HuH-7 (cell line): ENCODE results near the gene ARCN1.
"Not testable (repeated sequence)": the region's sequence is repeated elsewhere in the genome, so short reads cannot be mapped to it uniquely, and the experiment has no call there.

ENCODE experiments used
- DNase-seq: peaks from one replicate; pipeline ENCODE4 v3.0.0; 2011; ENCODE audit warnings: low spot score

Gene ARCN1

DNA sequence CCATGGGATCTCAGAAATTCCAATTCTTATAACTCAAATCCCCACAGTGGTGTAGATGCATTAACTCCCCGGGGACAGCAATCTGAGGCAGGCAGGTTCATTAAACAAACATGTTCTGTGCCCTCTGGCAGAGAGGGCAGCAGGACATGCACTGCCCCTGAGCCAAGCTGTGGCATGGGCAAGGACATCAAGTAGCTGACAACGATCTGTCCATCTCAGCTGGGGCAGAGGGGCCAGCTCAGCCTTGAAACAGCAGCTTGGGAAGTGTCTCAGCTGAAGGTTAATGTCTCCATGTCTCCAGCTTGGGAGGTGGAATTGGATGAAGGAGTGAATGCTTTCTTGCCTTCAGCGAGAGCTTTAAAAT lies 27.6 kb upstream of the ARCN1 start:
- no peak for DNase-seq

- no peak for DNase-seq
These were observed 26.7 kb upstream of the ARCN1 start for GRCh38 chr11:118545533-118545932.

GRCh38 chr11:118547132-118547531 lies 25.1 kb upstream of the ARCN1 start:
- DNase-seq, result no peak

DNA sequence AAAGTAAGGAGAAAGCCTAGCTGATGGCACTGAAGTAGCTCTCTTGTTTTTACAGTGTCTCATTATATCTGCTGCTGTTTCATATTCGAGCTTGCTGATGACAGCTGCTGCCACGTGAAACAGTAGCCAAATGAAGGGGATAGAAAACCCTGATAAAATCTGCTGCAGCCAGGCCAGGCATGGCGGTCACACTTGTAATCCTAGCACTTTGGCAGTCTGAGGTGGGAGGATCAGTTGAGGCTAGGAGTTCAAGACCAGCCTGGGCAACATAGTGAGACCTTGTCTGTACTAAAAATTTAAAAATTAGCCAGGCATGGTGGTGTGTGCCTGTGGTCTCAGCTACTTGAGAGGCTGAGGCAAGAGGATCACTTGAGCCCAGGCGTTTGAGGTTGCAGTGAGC lies 19.9 kb upstream of the ARCN1 start:
- no peak for DNase-seq

- no peak for DNase-seq
These were observed 11.4 kb upstream of the ARCN1 start for GRCh38 chr11:118560806-118561205.

GRCh38 chr11:118565051-118565450 lies 7.2 kb upstream of the ARCN1 start:
- DNase-seq, result no peak

GRCh38 chr11:118569670-118570069 lies 2.5 kb upstream of the ARCN1 start:
- no peak for DNase-seq

DNA sequence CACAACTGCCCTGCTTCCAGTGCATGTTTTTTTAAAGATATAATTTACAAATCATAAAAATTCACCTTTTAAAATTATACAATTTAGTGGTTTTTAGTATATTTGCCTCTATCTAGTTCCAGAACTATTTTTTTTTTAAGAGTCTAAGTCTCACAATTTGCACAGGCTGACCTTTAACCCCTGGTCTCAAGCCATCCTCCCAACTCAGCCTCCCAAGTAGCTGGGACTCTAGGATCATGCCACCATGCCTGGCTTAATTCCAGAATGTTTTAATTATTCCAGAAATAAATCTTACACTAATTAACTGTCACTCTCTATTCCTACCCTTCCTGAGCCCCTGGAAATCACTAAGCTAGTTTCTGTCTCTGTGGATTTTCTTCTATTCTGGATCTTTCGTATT lies 1.4 kb upstream of the ARCN1 start:
- no peak for DNase-seq

DNA sequence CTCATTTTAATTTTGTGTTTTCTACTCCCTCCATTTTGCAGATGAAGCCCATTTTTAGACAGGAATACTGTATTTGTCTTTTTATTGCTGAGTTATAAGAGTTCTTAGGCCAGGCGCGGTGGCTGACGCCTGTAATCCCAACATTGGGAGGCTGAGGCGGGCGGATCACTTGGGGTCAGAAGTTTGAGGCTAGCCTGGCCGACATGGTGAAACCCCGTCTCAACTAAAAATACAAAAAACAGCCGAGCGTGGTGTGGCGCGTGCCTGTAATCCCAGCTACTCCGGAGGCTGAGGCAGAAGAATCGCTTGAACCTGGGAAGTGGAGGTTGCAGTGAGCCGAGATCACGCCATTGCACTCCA lies 528 bp upstream of the ARCN1 start:
- DNase-seq, result not testable (repeated sequence)

DNA sequence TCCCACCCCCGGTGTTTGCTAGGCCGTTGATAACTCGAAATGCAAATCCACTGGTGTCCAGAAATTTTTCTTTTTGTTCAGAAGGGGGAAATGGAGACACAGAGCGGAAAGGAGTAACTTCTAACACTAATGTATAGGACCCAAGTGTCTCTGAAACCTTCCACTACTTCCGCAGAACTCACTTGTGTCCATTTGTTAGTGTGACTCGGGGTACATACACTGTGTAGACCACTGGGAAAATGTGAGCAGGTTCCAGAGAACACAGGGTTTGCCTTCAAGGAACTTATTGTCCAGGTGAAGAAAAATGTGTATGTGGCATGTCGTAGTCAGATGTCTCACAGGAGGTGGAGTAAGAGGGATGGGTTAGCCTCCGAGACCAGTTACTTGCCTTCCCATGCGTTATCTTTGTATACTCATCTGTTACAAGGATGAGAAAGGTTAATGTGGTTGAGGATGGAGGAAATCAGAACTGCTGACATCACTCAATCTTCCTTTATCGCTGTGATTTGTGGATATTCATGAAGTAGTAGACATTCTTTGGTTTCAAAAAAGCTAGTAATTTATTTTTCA lies 857 bp downstream of the ARCN1 start:
- peak; percentile 10 for DNase-seq

DNA sequence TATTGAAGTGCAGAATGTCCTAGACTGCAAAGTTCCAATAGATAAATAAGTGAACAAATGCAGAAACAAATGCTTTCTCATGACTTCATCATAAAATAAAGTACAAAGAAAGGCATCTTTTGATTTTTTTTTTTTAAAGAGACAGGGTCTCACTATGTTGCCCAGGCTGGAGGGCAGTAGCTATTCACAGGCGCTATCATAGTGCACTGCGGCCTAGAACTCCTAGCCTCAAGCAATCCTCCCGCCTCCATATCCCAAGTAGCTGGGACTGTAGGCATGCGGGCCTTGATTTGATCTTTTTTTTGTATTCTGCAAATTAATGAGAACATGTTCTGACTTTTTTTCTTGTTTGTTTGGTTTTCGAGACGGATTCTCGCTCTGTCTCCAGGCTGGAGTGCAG lies 2.4 kb downstream of the ARCN1 start:
- DNase-seq, result no peak

GRCh38 chr11:118577995-118578394 lies 5.8 kb downstream of the ARCN1 start:
- DNase-seq, result not testable (repeated sequence)

DNA sequence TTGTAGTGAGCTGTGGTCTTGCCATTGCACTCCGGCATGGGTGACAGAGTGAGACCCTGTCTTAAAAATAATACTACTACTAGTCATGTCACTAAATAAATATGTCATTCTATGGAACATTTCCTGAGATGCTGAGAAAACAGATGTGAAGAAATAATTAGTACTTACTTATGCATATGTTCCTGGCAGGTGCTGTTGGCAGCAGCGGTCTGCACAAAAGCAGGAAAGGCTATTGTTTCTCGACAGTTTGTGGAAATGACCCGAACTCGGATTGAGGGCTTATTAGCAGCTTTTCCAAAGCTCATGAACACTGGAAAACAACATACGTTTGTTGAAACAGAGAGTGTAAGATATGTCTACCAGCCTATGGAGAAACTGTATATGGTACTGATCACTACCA lies 8.8 kb downstream of the ARCN1 start:
- DNase-seq, result no peak

DNA sequence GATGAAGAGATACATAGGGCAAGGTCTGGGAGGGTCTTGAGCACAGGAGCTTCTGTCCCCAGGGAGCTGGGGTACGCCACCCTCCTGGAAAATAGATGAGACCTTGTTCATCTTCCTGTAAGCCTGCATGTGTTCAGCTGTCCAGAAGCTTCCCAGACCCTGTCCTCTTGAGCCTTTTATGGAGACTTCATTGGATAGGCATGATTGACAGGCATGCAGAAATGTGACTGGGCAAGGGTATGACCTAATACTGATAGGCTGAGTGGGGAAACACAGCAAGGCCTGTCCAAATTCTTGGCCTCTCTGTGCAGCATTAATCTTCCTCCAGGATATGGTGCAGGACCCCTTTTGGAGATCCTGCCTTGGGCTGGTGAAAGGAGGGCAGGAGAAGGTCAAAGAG lies 15.7 kb downstream of the ARCN1 start:
- no peak for DNase-seq

GRCh38 chr11:118592616-118593367 lies 20.6 kb downstream of the ARCN1 start:
- no peak for DNase-seq

DNA sequence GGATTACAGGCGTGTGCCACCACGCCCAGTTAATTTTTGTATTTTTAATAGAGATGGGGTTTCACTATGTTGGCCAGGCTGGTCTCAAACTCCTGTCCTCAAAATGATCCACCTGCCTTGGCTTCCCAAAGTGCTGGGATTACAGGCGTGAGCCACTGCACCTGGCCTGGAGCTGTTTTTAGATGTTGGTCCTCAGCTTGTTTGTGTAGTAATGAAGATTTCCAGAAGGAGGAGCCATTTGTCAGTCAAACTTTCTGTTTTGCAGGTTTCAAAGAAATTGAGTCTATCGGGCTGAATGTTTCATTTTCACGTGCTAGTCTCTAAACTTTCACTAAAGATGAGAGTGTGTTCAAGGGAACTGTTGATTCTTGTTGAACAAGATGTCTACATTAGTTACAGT lies 22.8 kb downstream of the ARCN1 start:
- DNase-seq, result not testable (repeated sequence)

- DNase-seq, result no peak
These were observed 24.3 kb downstream of the ARCN1 start for GRCh38 chr11:118596224-118597146.

- no peak for DNase-seq
These were observed 25.3 kb downstream of the ARCN1 start for GRCh38 chr11:118597556-118597955.

GRCh38 chr11:118602331-118602730 lies 30.1 kb downstream of the ARCN1 start:
- no peak for DNase-seq

DNA sequence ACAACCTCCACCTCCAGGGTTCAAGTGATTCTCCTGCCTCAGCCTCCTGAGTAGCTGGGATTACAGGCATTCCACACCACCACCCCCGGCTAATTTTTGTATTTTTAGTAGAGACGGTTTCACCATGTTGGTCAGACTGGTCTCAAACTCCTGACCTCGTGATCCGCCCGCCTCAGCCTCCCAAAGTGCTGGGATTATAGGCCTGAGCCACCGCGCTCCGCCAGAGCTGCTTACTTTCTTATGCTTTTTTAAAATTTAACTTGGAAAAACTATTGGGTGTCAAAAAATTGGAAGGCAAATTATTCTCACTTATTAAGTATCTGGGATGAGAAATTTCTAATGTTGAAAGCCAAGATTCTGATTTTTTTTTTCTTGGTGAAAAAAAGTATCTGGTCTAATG lies 31.5 kb downstream of the ARCN1 start:
- not testable (repeated sequence) for DNase-seq

GRCh38 chr11:118604566-118604965 lies 32.4 kb downstream of the ARCN1 start:
- no peak for DNase-seq

DNA sequence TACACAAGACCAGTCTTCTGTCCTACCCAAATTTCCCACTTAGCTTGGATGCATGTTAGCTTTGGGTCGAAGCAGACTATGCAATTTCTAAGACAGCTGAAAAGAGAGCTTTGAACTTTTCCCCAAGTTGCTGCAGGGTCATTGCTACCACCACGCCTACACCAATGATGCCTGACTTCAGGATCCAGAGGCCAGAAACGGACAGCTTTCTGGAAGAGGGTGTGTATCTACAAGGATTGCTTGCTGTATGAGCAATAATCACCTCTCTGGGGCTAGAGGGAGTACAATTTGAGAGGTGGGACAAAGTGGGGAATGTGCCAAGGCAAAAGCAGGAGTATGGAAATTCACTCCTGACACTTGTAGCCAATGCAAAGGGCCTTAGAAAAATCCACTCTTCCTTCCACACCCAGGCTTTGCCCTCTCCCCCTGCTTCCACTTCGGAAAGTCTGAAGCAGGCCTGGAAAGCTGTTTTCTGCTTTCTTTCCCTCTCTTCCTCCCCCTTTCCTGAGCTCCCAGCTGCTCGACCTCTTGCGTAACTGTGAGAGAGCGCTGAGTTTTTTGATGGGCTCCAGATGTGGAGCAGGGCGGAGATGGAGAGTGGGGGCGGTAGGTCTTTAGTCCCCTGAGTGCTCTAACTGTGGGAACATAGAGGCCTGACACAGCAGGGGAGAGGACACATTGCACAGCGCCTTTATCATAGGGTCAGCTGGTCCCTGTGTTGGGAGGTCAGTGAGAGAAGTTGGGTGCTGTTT lies 33.1 kb downstream of the ARCN1 start:
- no peak for DNase-seq
